T-helper 1 cell treated with Interleukin-12 subunit alpha and Interleukin-12 subunit beta and Interleukin-4 antibody, amounts not matched to agents 30 ng/mL and 1 ng/mL, for 36 hours (primary cell): ENCODE results near the gene CHST11. TPM values are rescaled to one million over a fixed set of nuclear protein-coding genes. Genes with fewer than 3 reads are reported as not detected.

Experiments
- intact Hi-C: fragments of 100-400 bp; cut with micrococcal nuclease; formaldehyde crosslinking; loops from one replicate; pipeline ENCODE4 v1.15.1; 2024
- total RNA-seq: library from RNA; stranded (reverse); gene quantifications from 2 replicates; pipeline ENCODE4 v1.2.3, GENCODE V29; 2022

The CHST11 gene
- total RNA-seq, 1 donor from 2014 or later = 122 TPM

- intact Hi-C loops = no loop called here
These were observed 29.2 kb upstream of the CHST11 start for GRCh38 chr12:104427547-104427938.

- intact Hi-C loops = no loop called here
These were observed 23.7 kb upstream of the CHST11 start for GRCh38 chr12:104433061-104433460.

GRCh38 chr12:104434129-104434528 lies 22.6 kb upstream of the CHST11 start:
- intact Hi-C loops = no loop called here

- intact Hi-C loops = no loop called here
These were observed 21.6 kb upstream of the CHST11 start for GRCh38 chr12:104435175-104435574.

- intact Hi-C loops = no loop called here
These were observed 21.0 kb upstream of the CHST11 start for GRCh38 chr12:104435765-104436164.

- intact Hi-C loops = no loop called here
These were observed 20.0 kb upstream of the CHST11 start for GRCh38 chr12:104436790-104437189.

GRCh38 chr12:104438134-104438533 lies 18.6 kb upstream of the CHST11 start:
- intact Hi-C loops = no loop called here

GRCh38 chr12:104439137-104439536 lies 17.6 kb upstream of the CHST11 start:
- intact Hi-C loops = no loop called here

- intact Hi-C loops = no loop called here
These were observed 13.7 kb upstream of the CHST11 start for GRCh38 chr12:104443008-104443407.

- intact Hi-C loops = no loop called here
These were observed 9.9 kb upstream of the CHST11 start for GRCh38 chr12:104446646-104447421.

- intact Hi-C loops = no loop called here
These were observed 8.7 kb upstream of the CHST11 start for GRCh38 chr12:104448031-104448430.

- intact Hi-C loops = no loop called here
These were observed 8.3 kb upstream of the CHST11 start for GRCh38 chr12:104448451-104448850.

GRCh38 chr12:104450700-104451099 lies 6.0 kb upstream of the CHST11 start:
- intact Hi-C loops = no loop called here

GRCh38 chr12:104452087-104452486 lies 4.7 kb upstream of the CHST11 start:
- intact Hi-C loops = no loop called here

- intact Hi-C loops = no loop called here
These were observed 3.6 kb upstream of the CHST11 start for GRCh38 chr12:104453133-104453532.

GRCh38 chr12:104454997-104455396 lies 1.8 kb upstream of the CHST11 start:
- intact Hi-C loops = loop anchor here (5.0 kb wide), 4 partner anchors 127 to 877 kb away; partner anchors contain the start of genes C12orf75 and EID3

- intact Hi-C loops = loop anchor here (1.0 to 5.0 kb wide), 16 partner anchors 43 to 877 kb away; partner anchors contain the start of genes C12orf75, EID3 and SLC41A2
These were observed 951 bp upstream of the CHST11 start for GRCh38 chr12:104455578-104456416.

- intact Hi-C loops = loop anchor here (1.0 to 5.0 kb wide), 16 partner anchors 41 to 875 kb away; partner anchors contain the start of genes C12orf75, EID3 and SLC41A2
These were observed 400 bp downstream of the CHST11 start for GRCh38 chr12:104456950-104457745.

- intact Hi-C loops = loop anchor here (2.0 to 5.0 kb wide), 10 partner anchors 124 to 874 kb away; partner anchors contain the start of genes C12orf75 and EID3
These were observed 1.3 kb downstream of the CHST11 start for GRCh38 chr12:104457746-104458693.
